GM12872 (cell line): Measurements from ENCODE around the gene NOL3.

Experiments
- CTCF ChIP-seq: IDR thresholded peaks from 3 replicates; pipeline ENCODE4 v1.5.1; 2011; ENCODE audit warnings: low read depth, mild to moderate bottlenecking, low read length, moderate library complexity; ENCODE audit not compliant: insufficient read depth

The NOL3 gene

GRCh38 chr16:67156143-67156844, 14.0 kb upstream of the NOL3 start:
- no peak for TF ChIP-seq CTCF

GRCh38 chr16:67157106-67157748, 13.1 kb upstream of the NOL3 start:
- TF ChIP-seq CTCF: no peak

GRCh38 chr16:67157892-67158635, 12.3 kb upstream of the NOL3 start:
- TF ChIP-seq CTCF: no peak

GRCh38 chr16:67158637-67159600, 11.4 kb upstream of the NOL3 start:
- TF ChIP-seq CTCF: no peak

- TF ChIP-seq CTCF: no peak
Observed at GRCh38 chr16:67161595-67162058, 8.7 kb upstream of the NOL3 start.

- no peak for TF ChIP-seq CTCF
Observed at GRCh38 chr16:67162506-67163163, 7.7 kb upstream of the NOL3 start.
